HuH-7 (cell line): Measurements from ENCODE around the gene KCTD18.

Experiments
- DNase-seq: peaks from one replicate; pipeline ENCODE4 v3.0.0; 2011; ENCODE audit warnings: low spot score

Gene KCTD18

GRCh38 chr2:200454927-200455801, 54.7 kb downstream of the KCTD18 start:
- DNase-seq: no peak

GRCh38 chr2:200453853-200454534, 55.9 kb downstream of the KCTD18 start:
- DNase-seq: no peak

GRCh38 chr2:200453142-200453852, 56.6 kb downstream of the KCTD18 start:
- no peak for DNase-seq

GRCh38 chr2:200452377-200452776, 57.5 kb downstream of the KCTD18 start:
- DNase-seq: no peak

- no peak for DNase-seq
Measured at GRCh38 chr2:200451511-200451910, 58.4 kb downstream of the KCTD18 start.

GRCh38 chr2:200450288-200450687, 59.6 kb downstream of the KCTD18 start:
- no peak for DNase-seq

GRCh38 chr2:200449149-200449548, 60.7 kb downstream of the KCTD18 start:
- no peak for DNase-seq

GRCh38 chr2:200448455-200448854, 61.4 kb downstream of the KCTD18 start:
- DNase-seq: no peak

GRCh38 chr2:200447139-200447855, 62.6 kb downstream of the KCTD18 start:
- no peak for DNase-seq

GRCh38 chr2:200446612-200447011, 63.3 kb downstream of the KCTD18 start:
- no peak for DNase-seq

- DNase-seq: no peak
Measured at GRCh38 chr2:200445284-200445683, 64.6 kb downstream of the KCTD18 start.

- DNase-seq: no peak
Measured at GRCh38 chr2:200444530-200444929, 65.3 kb downstream of the KCTD18 start.

- no peak for DNase-seq
Measured at GRCh38 chr2:200443916-200444315, 66.0 kb downstream of the KCTD18 start.

GRCh38 chr2:200443376-200443775, 66.5 kb downstream of the KCTD18 start:
- no peak for DNase-seq

- DNase-seq: no peak
Measured at GRCh38 chr2:200442471-200442870, 67.4 kb downstream of the KCTD18 start.

GRCh38 chr2:200439981-200440380, 69.9 kb downstream of the KCTD18 start:
- no peak for DNase-seq
